Chondrocyte (in vitro differentiated cells): ENCODE data around the gene ZFAND4. TPM values are rescaled to one million over a fixed set of nuclear protein-coding genes. Genes with fewer than 3 reads are reported as not detected.

Source experiments
- DNase-seq: peaks from one replicate; pipeline ENCODE4 v3.0.0; 2021; ENCODE audit warnings: mixed read lengths, low spot score
- H3K27ac Mint-ChIP-seq: one replicate; pipeline ENCODE4 v1.8.0; 2021; ENCODE audit warnings: mild to moderate bottlenecking, moderate library complexity, mixed read lengths; ENCODE audit not compliant: unreplicated experiment
- H3K27me3 Mint-ChIP-seq: 2 replicates; pipeline ENCODE4 v1.8.0; 2021; ENCODE audit warnings: low read depth, mixed read lengths
- H3K36me3 Mint-ChIP-seq: 2 replicates; pipeline ENCODE4 v1.8.0; 2021; ENCODE audit warnings: low read depth, mixed read lengths
- H3K4me1 Mint-ChIP-seq: 2 replicates; pipeline ENCODE4 v1.8.0; 2021; ENCODE audit warnings: low read depth, mild to moderate bottlenecking, mixed read lengths
- H3K4me3 Mint-ChIP-seq: one replicate; pipeline ENCODE4 v1.8.0; 2021; ENCODE audit warnings: mild to moderate bottlenecking, moderate library complexity, mixed read lengths; ENCODE audit not compliant: unreplicated experiment
- H3K9me3 Mint-ChIP-seq: 2 replicates; pipeline ENCODE4 v1.8.0; 2021; ENCODE audit warnings: low read depth, mixed read lengths
- total RNA-seq: library from RNA; stranded (reverse); gene quantifications from 3 replicates; pipeline ENCODE4 v1.2.1, GENCODE V29; 2021
- TF ChIP-seq, protein P1 (sequence below): fragments of 200-600 bp; sonication (generic); IDR thresholded peaks from 2 replicates; pipeline ENCODE4 v1.5.0; 2021; ENCODE audit warnings: antibody characterized with exemption, mild to moderate bottlenecking, moderate library complexity

The ZFAND4 gene
- total RNA-seq, 1 donor from 2014 or later: 8.7 TPM

DNA sequence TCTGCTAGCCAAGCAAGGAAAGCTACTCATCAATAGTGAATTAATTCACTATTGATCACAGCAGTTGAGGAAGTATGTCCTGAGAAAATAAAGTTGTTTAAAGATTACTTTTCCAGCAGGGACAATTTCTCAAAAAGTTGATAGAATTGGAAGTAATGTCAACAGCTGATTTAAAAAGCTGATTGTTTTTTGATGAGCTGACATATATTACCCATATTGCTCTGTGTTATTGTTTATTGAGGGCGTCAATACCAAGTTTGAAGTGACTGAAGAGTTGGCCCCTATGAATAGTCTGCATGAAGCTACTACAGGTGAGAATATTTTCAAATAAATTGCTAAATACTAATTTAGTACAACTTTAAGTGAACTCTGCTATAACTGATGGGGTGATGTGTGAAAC is 28.0 kb downstream of the ZFAND4 start:
- no peak overlapping the region for H3K4me3 Mint-ChIP-seq
- H3K27ac Mint-ChIP-seq: no peak overlapping the region
- H3K9me3 Mint-ChIP-seq: no peaks in the 10 kb centered on the region
- TF ChIP-seq, protein P1, sequence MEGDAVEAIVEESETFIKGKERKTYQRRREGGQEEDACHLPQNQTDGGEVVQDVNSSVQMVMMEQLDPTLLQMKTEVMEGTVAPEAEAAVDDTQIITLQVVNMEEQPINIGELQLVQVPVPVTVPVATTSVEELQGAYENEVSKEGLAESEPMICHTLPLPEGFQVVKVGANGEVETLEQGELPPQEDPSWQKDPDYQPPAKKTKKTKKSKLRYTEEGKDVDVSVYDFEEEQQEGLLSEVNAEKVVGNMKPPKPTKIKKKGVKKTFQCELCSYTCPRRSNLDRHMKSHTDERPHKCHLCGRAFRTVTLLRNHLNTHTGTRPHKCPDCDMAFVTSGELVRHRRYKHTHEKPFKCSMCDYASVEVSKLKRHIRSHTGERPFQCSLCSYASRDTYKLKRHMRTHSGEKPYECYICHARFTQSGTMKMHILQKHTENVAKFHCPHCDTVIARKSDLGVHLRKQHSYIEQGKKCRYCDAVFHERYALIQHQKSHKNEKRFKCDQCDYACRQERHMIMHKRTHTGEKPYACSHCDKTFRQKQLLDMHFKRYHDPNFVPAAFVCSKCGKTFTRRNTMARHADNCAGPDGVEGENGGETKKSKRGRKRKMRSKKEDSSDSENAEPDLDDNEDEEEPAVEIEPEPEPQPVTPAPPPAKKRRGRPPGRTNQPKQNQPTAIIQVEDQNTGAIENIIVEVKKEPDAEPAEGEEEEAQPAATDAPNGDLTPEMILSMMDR: no peak
- H3K27me3 Mint-ChIP-seq: no peaks in the 10 kb centered on the region
- peaks cover 7% of the 10 kb centered on the region for H3K36me3 Mint-ChIP-seq
- H3K4me1 Mint-ChIP-seq: no peaks in the 10 kb centered on the region
- DNase-seq: no peak

DNA sequence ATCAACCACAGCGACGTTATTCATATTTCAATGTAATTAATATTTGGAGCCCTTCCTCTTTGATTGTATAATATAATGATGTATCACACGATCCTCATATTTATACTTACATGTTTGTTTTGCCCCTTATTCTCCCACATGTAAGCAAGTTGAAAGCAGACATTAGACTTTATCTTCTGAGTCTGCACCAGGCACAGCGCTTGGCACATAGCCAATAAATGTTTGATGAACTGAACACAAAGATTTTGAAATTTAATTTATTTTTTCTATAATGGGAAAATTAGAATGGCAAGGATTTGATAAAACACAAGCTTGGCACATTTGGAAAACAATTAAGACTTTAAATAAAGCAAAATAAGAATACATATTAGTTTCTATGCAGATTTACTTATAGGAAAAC is 31.6 kb downstream of the ZFAND4 start:
- peaks cover 10% of the 10 kb centered on the region for H3K36me3 Mint-ChIP-seq

DNA sequence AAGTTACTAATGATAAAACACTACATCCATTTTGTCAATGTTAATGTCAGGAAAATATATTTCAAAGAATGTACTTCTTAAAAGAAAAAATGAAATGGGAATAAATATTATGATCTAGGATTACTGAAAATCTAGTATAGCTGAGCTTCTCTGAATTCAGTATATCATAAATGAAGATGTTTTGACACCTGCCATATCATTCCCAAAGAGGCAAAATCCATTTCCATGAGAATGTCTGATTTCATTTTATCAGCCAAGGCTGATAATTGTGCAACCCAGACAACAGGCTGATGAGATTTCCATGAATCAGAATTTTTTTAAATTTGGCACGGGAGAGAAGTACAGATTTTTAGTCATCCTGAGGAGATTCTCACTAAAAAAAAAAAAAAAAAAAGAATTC is 32.5 kb downstream of the ZFAND4 start:
- H3K9me3 Mint-ChIP-seq: peaks cover 5% of the 10 kb centered on the region
- H3K4me3 Mint-ChIP-seq: no peak overlapping the region
- TF ChIP-seq, protein P1: no peak
- H3K36me3 Mint-ChIP-seq: peaks cover 14% of the 10 kb centered on the region
- H3K4me1 Mint-ChIP-seq: no peaks in the 10 kb centered on the region
- H3K27me3 Mint-ChIP-seq: no peaks in the 10 kb centered on the region
- DNase-seq: no peak
- H3K27ac Mint-ChIP-seq: no peak overlapping the region

More for the DNA sequence above, 31.6 kb downstream of the ZFAND4 start:
- no peaks in the 10 kb centered on the region for H3K27me3 Mint-ChIP-seq
- H3K4me1 Mint-ChIP-seq: no peaks in the 10 kb centered on the region
- DNase-seq: no peak
- H3K27ac Mint-ChIP-seq: no peak overlapping the region
- TF ChIP-seq, protein P1: no peak
- H3K9me3 Mint-ChIP-seq: no peaks in the 10 kb centered on the region
- H3K4me3 Mint-ChIP-seq: no peak overlapping the region

DNA sequence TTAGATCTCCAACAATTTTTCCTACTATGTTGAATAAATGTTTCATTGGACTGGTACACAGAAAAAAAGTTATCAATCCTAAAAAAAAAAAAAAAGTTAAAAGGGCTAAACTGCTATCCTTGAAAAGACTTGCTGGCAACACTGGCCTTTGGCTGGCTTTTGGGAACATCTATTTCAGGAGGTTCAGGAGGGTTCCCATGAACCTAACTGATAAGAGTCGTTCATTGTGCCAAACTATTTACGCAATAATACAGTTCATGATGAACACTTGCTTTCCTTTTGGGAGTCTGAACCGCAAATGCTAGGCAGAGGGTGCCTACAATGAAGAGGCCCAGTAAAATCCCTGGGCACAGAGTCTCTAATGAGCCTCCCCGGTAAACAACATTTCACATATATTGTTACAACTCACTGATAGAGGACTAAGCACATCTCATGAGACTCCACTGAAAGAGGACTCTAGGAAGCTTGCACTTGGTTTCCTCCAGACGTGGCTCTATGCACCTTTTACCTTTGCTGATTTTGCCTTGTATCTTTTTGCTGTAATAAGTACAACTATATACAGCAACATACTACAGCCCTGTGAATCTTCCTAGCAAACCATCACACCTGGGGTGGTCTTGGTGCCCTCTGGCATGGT is 45.0 kb downstream of the ZFAND4 start:
- TF ChIP-seq, protein P1: no peak
- Mint-ChIP-seq H3K4me1 (no peaks in the 10 kb centered on the region), H3K36me3 (peaks cover 6% of the 10 kb centered on the region), H3K4me3 (no peak overlapping the region), H3K27me3 (no peaks in the 10 kb centered on the region), H3K9me3 (no peaks in the 10 kb centered on the region), H3K27ac (no peak overlapping the region)
- no peak for DNase-seq

DNA sequence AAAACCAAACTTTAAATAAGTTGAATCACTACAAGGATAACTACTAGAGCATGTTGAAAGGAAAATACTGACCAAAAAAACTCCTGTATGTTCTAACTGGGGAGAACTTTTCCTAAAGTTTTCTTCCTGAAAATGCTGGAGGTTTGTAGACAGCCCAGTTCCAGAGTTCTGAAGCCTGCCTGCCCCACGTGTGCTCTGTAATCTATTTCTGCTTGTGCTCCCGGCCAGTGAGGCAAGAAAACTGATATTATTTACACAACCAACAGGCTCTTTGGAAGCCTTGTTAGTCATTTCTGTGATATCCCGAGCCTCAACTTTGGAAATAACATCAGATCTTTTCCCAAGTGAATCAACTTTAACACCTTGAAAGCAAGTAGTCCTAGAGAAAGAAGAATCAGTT is 46.7 kb downstream of the ZFAND4 start:
- H3K27me3 Mint-ChIP-seq: no peaks in the 10 kb centered on the region
- no peak overlapping the region for H3K4me3 Mint-ChIP-seq
- H3K9me3 Mint-ChIP-seq: no peaks in the 10 kb centered on the region
- TF ChIP-seq, protein P1: no peak
- no peak overlapping the region for H3K27ac Mint-ChIP-seq
- H3K4me1 Mint-ChIP-seq: no peaks in the 10 kb centered on the region
- DNase-seq: no peak
- H3K36me3 Mint-ChIP-seq: peaks cover 8% of the 10 kb centered on the region
